HEK293T (cell line): Measurements from ENCODE around the gene HSPA2.

Experiments used
- CTCF ChIA-PET: fragments of 350-600 bp; formaldehyde crosslinking; extraction: SDS; loops from one replicate; lab custom pipeline; 2021; ENCODE audit warnings: antibody characterized with exemption, inconsistent platforms; lab: Yijun Ruan, JAX
- POLR2A ChIA-PET: fragments of 350-600 bp; formaldehyde crosslinking; extraction: SDS; loops from one replicate; lab custom pipeline; 2020; ENCODE audit warnings: antibody characterized with exemption, inconsistent platforms; lab: Yijun Ruan, JAX
- DNase-seq: peaks from one replicate; pipeline ENCODE4 v3.0.0; 2012; ENCODE audit warnings: mixed read lengths; ENCODE audit errors: extremely low spot score
- ARNT ChIP-seq: fragments of 450-650 bp; IDR thresholded peaks from 2 replicates; pipeline ENCODE4 v1.6.1; 2017; ENCODE audit warnings: mild to moderate bottlenecking
- BHLHE40 ChIP-seq: fragments of 450-650 bp; IDR thresholded peaks from 2 replicates; pipeline ENCODE4 v1.6.1; 2016; ENCODE audit warnings: mild to moderate bottlenecking, moderate library complexity, borderline replicate concordance
- CTBP1 ChIP-seq: fragments of 450-650 bp; IDR thresholded peaks from 2 replicates; pipeline ENCODE4 v1.6.1; 2016; ENCODE audit warnings: borderline replicate concordance
- ELF4 ChIP-seq: fragments of 450-650 bp; IDR thresholded peaks from 2 replicates; pipeline ENCODE4 v1.6.1; 2017; ENCODE audit warnings: antibody characterized with exemption
- FOXA1 ChIP-seq: fragments of 450-650 bp; IDR thresholded peaks from 2 replicates; pipeline ENCODE4 v1.6.1; 2016; ENCODE audit warnings: mild to moderate bottlenecking
- FOXK2 ChIP-seq: fragments of 450-650 bp; IDR thresholded peaks from 2 replicates; pipeline ENCODE4 v1.6.1; 2016; ENCODE audit warnings: mild to moderate bottlenecking
- FOXM1 ChIP-seq: fragments of 450-650 bp; IDR thresholded peaks from 2 replicates; pipeline ENCODE4 v1.6.1; 2017; ENCODE audit warnings: mild to moderate bottlenecking, borderline replicate concordance
- HDGF ChIP-seq: fragments of 450-650 bp; IDR thresholded peaks from 2 replicates; pipeline ENCODE4 v1.6.1; 2017; ENCODE audit warnings: antibody characterized with exemption, borderline replicate concordance
- L3MBTL2 ChIP-seq: fragments of 450-650 bp; conservative IDR thresholded peaks from 2 replicates; pipeline ENCODE4 v1.6.1; 2016; ENCODE audit warnings: mild to moderate bottlenecking
- LEF1 ChIP-seq: fragments of 450-650 bp; IDR thresholded peaks from 2 replicates; pipeline ENCODE4 v1.6.1; 2017; ENCODE audit warnings: mild to moderate bottlenecking, borderline replicate concordance
- NFRKB ChIP-seq: fragments of 450-650 bp; IDR thresholded peaks from 2 replicates; pipeline ENCODE4 v1.6.1; 2016; ENCODE audit warnings: mild to moderate bottlenecking, moderate library complexity
- PKNOX1 ChIP-seq: fragments of 450-650 bp; IDR thresholded peaks from 2 replicates; pipeline ENCODE4 v1.6.1; 2016
- SP1 ChIP-seq: fragments of 450-650 bp; IDR thresholded peaks from 2 replicates; pipeline ENCODE4 v1.6.1; 2017
- SUZ12 ChIP-seq: fragments of 450-650 bp; IDR thresholded peaks from 2 replicates; pipeline ENCODE4 v1.6.1; 2016; ENCODE audit warnings: mild to moderate bottlenecking
- TARDBP ChIP-seq: fragments of 450-650 bp; IDR thresholded peaks from 2 replicates; pipeline ENCODE4 v1.6.1; 2016
- ZNF384 ChIP-seq: fragments of 450-650 bp; IDR thresholded peaks from 2 replicates; pipeline ENCODE4 v1.6.1; 2016

HSPA2 gene

GRCh38 chr14:64520699-64521098 lies 19.8 kb upstream of the HSPA2 start:
- TF ChIP-seq ARNT (no peak), ELF4 (no peak), ZNF384 (no peak), L3MBTL2 (no peak), FOXK2 (no peak), FOXA1 (no peak), HDGF (no peak), TARDBP (no peak), FOXM1 (no peak), PKNOX1 (no peak), LEF1 (no peak), CTBP1 (no peak), BHLHE40 (no peak)
- ChIA-PET CTCF (interaction anchor here (0.7 to 1.7 kb wide), 2 partner anchors 10 to 113 kb away, joined by 5 to 8 read pairs; no protein-coding TSS in a partner anchor), POLR2A (interaction anchor here (0.9 to 1.3 kb wide), 2 partner anchors 16 to 20 kb away, joined by 5 to 8 read pairs; partner anchors contain the start of genes HSPA2 and ZBTB1)

GRCh38 chr14:64522591-64523355 lies 17.8 kb upstream of the HSPA2 start:
- CTCF ChIA-PET, result interaction anchor here (0.9 to 1.7 kb wide), 3 partner anchors 12 to 149 kb away, joined by 3 to 8 read pairs (median 4); no protein-coding TSS in a partner anchor
- no peak for DNase-seq
- TF ChIP-seq FOXA1 (no peak), ARNT (no peak), ELF4 (no peak), CTBP1 (no peak), NFRKB (no peak), FOXK2 (no peak)
- POLR2A ChIA-PET, result no interaction called here

More at GRCh38 chr14:64520699-64521098, 19.8 kb upstream of the HSPA2 start:
- DNase-seq, result no peak

- CTCF ChIA-PET, result interaction anchor here (1.0 to 1.6 kb wide), 2 partner anchors 15 to 112 kb away, joined by 3 read pairs; no protein-coding TSS in a partner anchor
- TF ChIP-seq HDGF, result no peak
- TF ChIP-seq SP1, result no peak
- no peak for TF ChIP-seq ZNF384
- no peak for TF ChIP-seq FOXK2
- no peak for TF ChIP-seq PKNOX1
- TF ChIP-seq BHLHE40, result no peak
- TF ChIP-seq TARDBP, result no peak
- no peak for TF ChIP-seq FOXA1
- TF ChIP-seq NFRKB, result no peak
- no peak for TF ChIP-seq SUZ12
- TF ChIP-seq L3MBTL2, result no peak
- no peak for TF ChIP-seq CTBP1
- no peak for TF ChIP-seq ARNT
- no peak for TF ChIP-seq LEF1
- DNase-seq, result no peak
- POLR2A ChIA-PET, result interaction anchor here (1.1 kb wide), 1 partner anchor 187 kb away, joined by 3 read pairs; no protein-coding TSS in a partner anchor
Measured at GRCh38 chr14:64525354-64525753, 15.2 kb upstream of the HSPA2 start.

GRCh38 chr14:64531567-64531966 lies 9.0 kb upstream of the HSPA2 start:
- POLR2A ChIA-PET, result no interaction called here
- DNase-seq, result no peak
- TF ChIP-seq HDGF, result no peak
- no peak for TF ChIP-seq FOXM1
- no peak for TF ChIP-seq ELF4
- TF ChIP-seq FOXK2, result no peak
- TF ChIP-seq SP1, result no peak
- TF ChIP-seq TARDBP, result no peak
- no peak for TF ChIP-seq SUZ12
- no peak for TF ChIP-seq ZNF384
- TF ChIP-seq NFRKB, result no peak
- CTCF ChIA-PET, result no interaction called here

GRCh38 chr14:64536488-64537245 lies 3.9 kb upstream of the HSPA2 start:
- POLR2A ChIA-PET, result interaction anchor here (0.5 kb wide), 1 partner anchor 18 kb away, joined by 3 read pairs; no protein-coding TSS in a partner anchor
- CTCF ChIA-PET, result interaction anchor here (0.5 kb wide), 1 partner anchor 79 kb away, joined by 3 read pairs; no protein-coding TSS in a partner anchor
- TF ChIP-seq FOXK2 (no peak), HDGF (no peak), LEF1 (no peak), ZNF384 (no peak), TARDBP (no peak), SUZ12 (no peak), BHLHE40 (no peak), ARNT (no peak), SP1 (no peak), CTBP1 (no peak), PKNOX1 (no peak), FOXA1 (no peak), FOXM1 (no peak), L3MBTL2 (no peak), NFRKB (no peak), ELF4 (no peak)
- no peak for DNase-seq
